ENCODE measurements around the gene PTPRM.

PTPRM gene

DNA sequence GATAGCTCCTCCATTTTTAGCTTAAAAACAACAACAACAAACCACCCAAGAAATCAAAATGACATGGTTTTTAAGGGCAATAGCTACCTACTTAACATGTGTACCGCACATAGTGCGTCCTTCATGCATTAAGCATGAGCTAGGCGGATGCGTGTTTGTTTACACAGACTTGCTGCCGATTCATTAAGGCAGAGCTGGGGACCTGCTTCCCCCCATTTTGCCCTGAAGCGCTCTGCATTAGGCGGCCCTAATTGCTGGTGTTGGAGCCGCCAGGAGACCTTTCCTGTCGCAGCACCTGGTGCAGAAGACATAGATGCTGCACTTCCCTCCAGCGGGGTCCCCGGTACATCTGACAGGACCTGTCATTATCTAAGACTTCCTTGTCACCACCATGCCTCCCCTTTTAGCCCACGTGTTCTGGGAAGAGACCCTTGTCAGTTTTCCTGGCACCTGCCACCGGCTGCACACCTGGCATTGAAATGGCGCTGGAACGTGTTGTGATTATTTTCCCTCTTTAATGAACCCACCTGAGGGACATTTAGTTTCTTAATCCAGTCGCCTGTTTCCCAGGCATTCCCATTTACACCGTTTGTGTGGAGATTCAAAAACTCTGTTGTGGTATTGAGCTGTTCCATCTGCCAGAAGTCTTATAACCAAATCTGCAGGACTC lies 781.1 kb downstream of the PTPRM start:
- no peak for DNase-seq (ENCODE audit: low read depth in 1 of 2, low spot score in 1 of 2)

DNA sequence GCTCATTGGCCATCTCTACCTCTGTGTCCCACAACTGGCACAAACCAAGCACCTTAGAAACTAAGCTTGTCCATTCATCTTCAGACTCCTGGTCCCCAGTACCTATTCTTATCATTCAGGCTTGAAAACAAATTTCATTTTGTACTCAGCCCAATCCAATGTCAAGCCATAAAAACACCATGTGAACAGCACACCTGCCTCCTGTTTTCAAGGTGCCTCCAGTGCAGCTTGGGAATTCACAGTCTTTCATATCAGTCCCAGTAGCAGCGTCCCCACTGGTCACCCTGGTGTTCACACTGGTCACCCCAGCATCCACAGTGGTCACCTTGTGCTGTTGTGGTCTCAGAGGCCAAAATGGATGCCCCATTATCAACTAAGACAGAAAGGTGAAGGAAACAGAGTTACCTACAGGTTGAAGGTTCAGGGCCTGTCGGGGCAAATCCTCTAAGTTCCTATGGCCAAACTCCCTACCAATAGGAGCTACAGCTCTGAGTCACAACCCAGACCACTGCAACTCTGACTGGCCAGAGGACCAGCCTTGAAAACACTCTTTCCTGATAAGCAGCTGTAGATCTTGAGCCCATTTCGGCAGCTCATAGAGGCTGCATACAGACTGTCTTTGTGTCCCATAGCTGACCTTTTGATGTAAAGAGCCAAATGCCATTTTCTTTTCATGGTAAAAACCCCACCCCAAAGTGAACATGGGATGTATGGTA lies 782.6 kb downstream of the PTPRM start:
- DNase-seq (ENCODE audit: low read depth in 1 of 2, low spot score in 1 of 2): no peak

GRCh38 chr18:8350628-8351027 lies 783.5 kb downstream of the PTPRM start:
- no peak for DNase-seq (ENCODE audit: low read depth in 1 of 2, low spot score in 1 of 2)

- DNase-seq (ENCODE audit: low read depth in 1 of 2, low spot score in 1 of 2): no peak
These were observed 784.0 kb downstream of the PTPRM start for GRCh38 chr18:8351161-8351560.

DNA sequence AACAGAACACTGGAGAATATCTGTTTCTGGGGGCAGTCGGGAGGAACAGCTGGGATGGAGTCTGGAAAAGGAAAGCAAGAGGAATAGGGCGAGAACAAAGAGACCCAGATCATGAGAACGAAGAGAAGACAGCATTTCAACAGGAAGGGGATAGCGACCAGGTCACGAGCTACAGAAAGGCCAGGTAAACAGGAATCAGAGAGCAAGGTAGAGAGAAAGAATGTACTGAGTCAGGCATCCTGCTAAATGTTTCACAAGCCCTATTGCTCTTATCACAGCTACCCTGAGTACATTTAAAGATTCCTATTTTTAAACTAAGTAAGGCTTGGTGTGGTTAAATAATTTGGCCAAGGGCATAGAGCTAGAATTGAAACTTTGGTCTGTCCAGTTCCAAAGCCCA lies 787.2 kb downstream of the PTPRM start:
- no peak for DNase-seq (ENCODE audit: low read depth in 1 of 2, low spot score in 1 of 2)

DNA sequence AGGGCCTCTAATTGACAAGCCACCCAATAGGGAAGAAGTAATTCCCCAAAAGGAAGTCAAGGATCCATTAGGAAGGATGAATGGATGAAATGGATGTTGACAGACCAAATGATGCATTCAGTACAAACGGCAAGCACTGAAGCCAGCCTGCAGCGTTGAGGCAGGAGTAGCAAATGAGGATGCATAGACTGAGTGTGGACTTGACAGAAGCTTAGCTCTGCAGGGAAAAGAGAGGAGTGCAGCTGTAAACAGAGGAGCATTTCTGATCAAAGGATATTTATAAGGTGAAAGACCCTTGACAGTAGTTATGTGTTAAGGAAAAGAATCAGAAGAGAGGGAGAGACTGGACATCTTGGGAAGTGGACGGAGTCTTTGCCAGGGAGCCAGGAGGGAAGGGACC lies 788.9 kb downstream of the PTPRM start:
- DNase-seq (ENCODE audit: low read depth in 1 of 2, low spot score in 1 of 2): no peak

GRCh38 chr18:8357320-8357719 lies 790.2 kb downstream of the PTPRM start:
- no peak for DNase-seq (ENCODE audit: low read depth in 1 of 2, low spot score in 1 of 2)

DNA sequence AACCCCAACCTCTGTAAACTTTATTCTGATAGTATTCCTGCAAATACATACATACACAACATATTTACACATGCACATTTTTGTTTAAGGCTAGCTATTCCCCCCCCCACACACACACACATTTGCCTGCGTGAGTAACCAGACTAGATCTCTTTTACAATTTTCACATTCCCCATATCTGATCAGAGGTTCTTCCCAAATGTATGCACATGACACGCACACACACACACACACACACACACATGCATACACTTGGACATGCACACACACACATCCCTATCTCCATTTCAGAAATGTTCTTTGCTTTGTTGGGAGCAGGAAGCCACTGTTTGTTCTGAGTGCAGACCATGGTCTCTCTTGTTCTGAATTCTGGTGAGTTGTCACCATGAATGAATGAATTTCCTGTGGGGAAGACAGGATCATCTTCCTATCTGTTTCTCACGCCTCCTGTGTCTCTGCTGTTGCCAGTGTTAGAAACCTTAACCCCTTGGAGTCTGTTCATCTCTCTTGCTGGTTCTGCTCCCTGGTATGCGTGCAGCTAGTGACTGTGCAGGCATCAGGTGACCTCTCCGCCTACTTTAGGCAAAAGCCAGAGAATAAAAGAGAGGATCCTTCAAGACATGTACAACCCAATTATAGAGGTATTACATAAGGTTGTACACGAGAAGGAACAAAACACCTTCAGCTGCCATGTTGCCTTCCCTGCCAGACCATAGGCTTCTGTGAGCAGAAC lies 791.1 kb downstream of the PTPRM start:
- no peak for DNase-seq (ENCODE audit: low read depth in 1 of 2, low spot score in 1 of 2)

DNA sequence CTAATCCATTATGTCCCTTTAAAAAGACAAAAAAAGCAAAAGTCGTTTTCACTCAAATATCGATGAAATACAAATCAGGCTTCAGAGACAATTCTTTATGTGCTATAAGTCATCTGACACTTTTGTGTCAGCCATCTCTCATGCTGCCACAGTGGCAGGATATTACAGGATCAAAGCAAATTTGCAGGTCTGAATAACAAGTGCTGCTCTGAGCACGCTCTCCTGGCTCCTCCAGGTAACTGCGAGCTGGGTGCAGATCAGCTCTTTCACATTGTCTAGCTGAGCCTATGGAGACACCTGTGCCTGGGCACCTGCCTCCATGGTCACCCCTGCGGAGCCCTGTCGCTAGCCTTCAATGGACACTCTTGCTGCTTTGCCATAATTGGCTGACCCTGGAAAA lies 792.0 kb downstream of the PTPRM start:
- DNase-seq (ENCODE audit: low read depth in 1 of 2, low spot score in 1 of 2): no peak

- DNase-seq (ENCODE audit: low read depth in 1 of 2, low spot score in 1 of 2): no peak
These were observed 792.4 kb downstream of the PTPRM start for GRCh38 chr18:8359481-8359880.

DNA sequence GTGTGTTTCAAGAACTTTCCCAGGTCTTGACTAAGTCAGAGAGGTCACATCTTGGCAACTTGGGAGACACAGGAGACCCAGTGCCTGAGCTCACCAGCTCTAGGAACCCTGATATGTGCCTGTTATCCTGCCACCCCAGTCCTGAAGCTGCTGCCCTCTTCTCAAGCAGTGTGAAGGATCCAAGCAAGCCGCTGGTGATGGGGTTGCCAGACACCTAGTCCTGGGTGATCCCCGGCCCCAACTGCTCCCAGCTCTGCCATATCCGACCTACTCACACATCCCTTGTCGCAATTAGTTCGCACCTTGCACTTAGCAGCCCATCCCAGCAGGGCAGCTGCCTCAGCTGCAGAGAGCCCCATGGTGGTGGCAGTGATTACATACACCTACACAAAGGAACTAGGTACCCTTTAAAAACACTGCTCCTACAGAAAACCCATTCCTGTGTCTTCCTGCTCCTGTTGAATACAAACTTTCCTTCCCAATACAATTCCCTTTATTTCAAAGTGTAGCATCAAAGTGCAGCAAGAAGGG lies 794.9 kb downstream of the PTPRM start:
- DNase-seq (ENCODE audit: low read depth in 1 of 2, low spot score in 1 of 2): no peak

DNA sequence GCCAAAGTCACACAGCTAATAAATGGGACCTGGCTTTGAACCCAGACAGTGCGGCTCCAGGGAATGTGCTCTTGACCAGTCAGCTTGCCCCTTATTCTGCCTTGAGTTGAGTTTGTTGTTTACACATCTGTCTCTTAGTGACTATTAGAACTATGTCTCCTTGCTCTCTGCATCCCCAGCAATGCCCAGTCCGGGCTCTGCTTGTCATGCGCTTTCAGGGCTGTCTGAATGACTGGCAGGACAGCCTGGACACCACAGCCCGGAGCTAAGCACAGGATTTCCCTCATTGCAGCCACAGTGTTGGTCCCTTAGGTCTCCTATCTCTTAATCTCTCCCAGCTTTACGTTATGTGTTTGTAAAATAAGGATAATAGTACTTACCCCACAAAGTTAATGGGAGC lies 795.7 kb downstream of the PTPRM start:
- no peak for DNase-seq (ENCODE audit: low read depth in 1 of 2, low spot score in 1 of 2)

- no peak for DNase-seq (ENCODE audit: low read depth in 1 of 2, low spot score in 1 of 2)
These were observed 797.3 kb downstream of the PTPRM start for GRCh38 chr18:8364385-8364784.

DNA sequence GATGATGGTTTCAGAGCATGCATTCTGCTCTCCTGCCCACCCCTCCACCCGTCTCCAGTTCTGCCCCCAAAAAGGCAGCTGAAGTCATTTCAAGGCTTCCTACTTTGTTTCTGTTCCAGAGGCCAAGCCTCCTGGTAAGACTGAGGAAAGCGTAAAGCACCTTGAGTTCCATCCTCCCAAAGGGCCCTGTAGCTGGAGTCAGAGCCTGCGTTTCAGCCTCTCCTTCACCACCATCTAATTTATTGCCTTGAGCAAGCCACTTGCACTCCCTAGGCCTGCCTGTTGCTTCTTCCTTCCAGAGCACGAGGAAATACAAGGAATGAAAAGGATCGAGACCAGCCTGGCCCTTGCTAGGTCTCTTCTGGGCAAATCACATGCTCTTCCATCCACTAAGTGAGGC lies 797.9 kb downstream of the PTPRM start:
- no peak for DNase-seq (ENCODE audit: low read depth in 1 of 2, low spot score in 1 of 2)

GRCh38 chr18:8365528-8365927 lies 798.4 kb downstream of the PTPRM start:
- DNase-seq (ENCODE audit: low read depth in 1 of 2, low spot score in 1 of 2): no peak

GRCh38 chr18:8366070-8366469 lies 799.0 kb downstream of the PTPRM start:
- no peak for DNase-seq (ENCODE audit: low read depth in 1 of 2, low spot score in 1 of 2)

DNA sequence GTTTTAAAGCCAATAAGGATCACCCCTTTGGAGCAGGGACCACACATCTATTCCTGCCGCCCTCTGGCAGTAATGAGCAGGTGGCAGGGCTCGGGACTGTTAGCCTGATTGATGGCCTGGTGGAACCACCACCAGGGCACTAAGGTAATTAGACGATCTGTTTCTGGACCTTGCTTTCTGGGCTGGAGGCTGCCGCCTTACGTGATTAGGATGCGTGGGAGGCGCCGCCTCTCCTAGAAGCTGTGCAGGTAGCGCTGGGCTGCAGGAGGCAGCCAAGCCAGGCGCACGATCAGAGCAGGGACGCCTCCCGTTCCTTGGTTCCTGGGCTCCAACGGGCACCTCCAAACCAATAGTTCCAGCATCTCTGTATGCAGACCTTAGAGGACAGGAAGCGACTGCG lies 799.5 kb downstream of the PTPRM start:
- DNase-seq (ENCODE audit: low read depth in 1 of 2, low spot score in 1 of 2): no peak

- DNase-seq (ENCODE audit: low read depth in 1 of 2, low spot score in 1 of 2): no peak
These were observed 800.3 kb downstream of the PTPRM start for GRCh38 chr18:8367217-8367988.

GRCh38 chr18:8368512-8369217 lies 801.5 kb downstream of the PTPRM start:
- no peak for DNase-seq (ENCODE audit: low read depth in 1 of 2, low spot score in 1 of 2)

DNA sequence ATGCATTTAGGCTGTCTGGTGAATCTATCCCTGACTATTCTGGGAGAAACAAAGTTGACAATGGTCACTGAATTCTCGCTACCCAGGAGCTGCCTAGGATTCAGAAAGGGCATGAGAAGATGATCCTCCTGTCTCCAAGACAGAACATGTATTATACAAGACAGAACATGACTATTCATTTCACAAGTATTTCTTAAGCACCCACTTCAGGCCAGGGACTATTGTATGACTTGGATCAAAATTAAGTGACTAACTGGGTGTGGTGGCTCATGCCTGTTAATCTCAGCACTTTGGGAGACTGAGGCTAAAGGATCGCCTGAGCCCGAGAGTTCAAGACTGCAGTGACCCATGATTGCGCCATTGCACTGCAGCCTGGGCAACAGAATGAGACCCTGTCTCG lies 806.4 kb downstream of the PTPRM start:
- DNase-seq (ENCODE audit: low read depth in 1 of 2, low spot score in 1 of 2): no peak

GRCh38 chr18:8374676-8375075 lies 807.6 kb downstream of the PTPRM start:
- no peak for DNase-seq (ENCODE audit: low read depth in 1 of 2, low spot score in 1 of 2)

Data from activated CD4-positive, alpha-beta T cell treated with anti-CD3 and anti-CD28 coated beads, Interleukin-2, amount 50 U/mL, for 24 hours (primary cell).